Activated T-cell treated with anti-CD3 and anti-CD28 coated beads, Interleukin-2, amount 50 U/mL, for 24 hours (primary cell): ENCODE data around the gene ZNF563.
"Not testable (repeated sequence)": the region's sequence is repeated elsewhere in the genome, so short reads cannot be mapped to it uniquely, and the experiment has no call there.

Experiments used
- DNase-seq: peaks from one replicate; pipeline ENCODE4 v3.0.0-alpha.2; 2020
- H3K27ac Mint-ChIP-seq: 2 replicates; pipeline ENCODE4 v1.8.0; 2020; ENCODE audit warnings: mild to moderate bottlenecking, mixed read lengths
- H3K27me3 Mint-ChIP-seq: 2 replicates; pipeline ENCODE4 v1.8.0; 2020; ENCODE audit warnings: mixed read lengths
- H3K36me3 Mint-ChIP-seq: 2 replicates; pipeline ENCODE4 v1.8.0; 2020; ENCODE audit warnings: low read depth, mixed read lengths
- H3K4me1 Mint-ChIP-seq: 2 replicates; pipeline ENCODE4 v1.8.0; 2020; ENCODE audit warnings: low read depth, mixed read lengths
- H3K4me3 Mint-ChIP-seq: 2 replicates; pipeline ENCODE4 v1.8.0; 2020; ENCODE audit warnings: mild to moderate bottlenecking, moderate library complexity, mixed read lengths
- H3K9me3 Mint-ChIP-seq: 2 replicates; pipeline ENCODE4 v1.8.0; 2020; ENCODE audit warnings: mixed read lengths

Gene ZNF563

GRCh38 chr19:12333162-12334159 lies at the start of gene ZNF563:
TSS of gene ZNF563 (minus strand) at chr19:12333633. CDS start at chr19:12333482, 151 bp downstream.
- H3K4me1 Mint-ChIP-seq: peaks cover 43% of the 10 kb centered on the region
- H3K9me3 Mint-ChIP-seq: no peaks in the 10 kb centered on the region
- H3K36me3 Mint-ChIP-seq: peaks cover 12% of the 10 kb centered on the region
- no peaks in the 10 kb centered on the region for H3K27me3 Mint-ChIP-seq
- H3K4me3 Mint-ChIP-seq: peak within 1 kb of the TSS; percentile 93
- DNase-seq: peak; percentile 99
- peak within 1 kb of the TSS; percentile 95 for H3K27ac Mint-ChIP-seq

GRCh38 chr19:12380444-12380737 lies 47.0 kb upstream of the ZNF563 start:
- no peak overlapping the region for H3K4me3 Mint-ChIP-seq
- no peak overlapping the region for H3K27ac Mint-ChIP-seq

GRCh38 chr19:12379732-12380443 lies 46.5 kb upstream of the ZNF563 start:
- peaks cover 57% of the 10 kb centered on the region for H3K9me3 Mint-ChIP-seq
- H3K27me3 Mint-ChIP-seq: no peaks in the 10 kb centered on the region
- peaks cover 72% of the 10 kb centered on the region for H3K36me3 Mint-ChIP-seq
- no peak overlapping the region for H3K27ac Mint-ChIP-seq
- no peaks in the 10 kb centered on the region for H3K4me1 Mint-ChIP-seq
- no peak overlapping the region for H3K4me3 Mint-ChIP-seq
- DNase-seq: no peak

More at GRCh38 chr19:12380444-12380737, 47.0 kb upstream of the ZNF563 start:
- Mint-ChIP-seq H3K36me3 (peaks cover 77% of the 10 kb centered on the region), H3K4me1 (no peaks in the 10 kb centered on the region), H3K9me3 (peaks cover 59% of the 10 kb centered on the region), H3K27me3 (no peaks in the 10 kb centered on the region)
- DNase-seq: no peak

GRCh38 chr19:12374026-12374425 lies 40.6 kb upstream of the ZNF563 start:
- no peaks in the 10 kb centered on the region for H3K27me3 Mint-ChIP-seq
- peaks cover 34% of the 10 kb centered on the region for H3K9me3 Mint-ChIP-seq
- no peak overlapping the region for H3K27ac Mint-ChIP-seq
- H3K4me3 Mint-ChIP-seq: no peak overlapping the region
- DNase-seq: no peak
- peaks cover 21% of the 10 kb centered on the region for H3K36me3 Mint-ChIP-seq
- no peaks in the 10 kb centered on the region for H3K4me1 Mint-ChIP-seq

GRCh38 chr19:12365236-12366162 lies 32.1 kb upstream of the ZNF563 start, which contains the start of gene ZNF442:
TSS of gene ZNF442 (minus strand) at chr19:12365683. CDS start at chr19:12363631, 2,052 bp downstream.
- no peaks in the 10 kb centered on the region for H3K27me3 Mint-ChIP-seq

GRCh38 chr19:12364391-12365235 lies 31.2 kb upstream of the ZNF563 start:
- Mint-ChIP-seq H3K9me3 (peaks cover 5% of the 10 kb centered on the region), H3K27ac (peak overlapping the region; percentile 37), H3K27me3 (no peaks in the 10 kb centered on the region), H3K4me1 (peaks cover 20% of the 10 kb centered on the region), H3K36me3 (peaks cover 8% of the 10 kb centered on the region), H3K4me3 (peak overlapping the region; percentile 91)
- DNase-seq: peak; percentile 44

More at GRCh38 chr19:12365236-12366162, 32.1 kb upstream of the ZNF563 start, which contains the start of gene ZNF442:
- Mint-ChIP-seq H3K4me3 (peak within 1 kb of the TSS; percentile 91), H3K36me3 (peaks cover 8% of the 10 kb centered on the region), H3K27ac (peak within 1 kb of the TSS; percentile 73), H3K4me1 (peaks cover 20% of the 10 kb centered on the region), H3K9me3 (peaks cover 5% of the 10 kb centered on the region)
- DNase-seq: peak; percentile 86

- DNase-seq, H3K4me3 Mint-ChIP-seq, H3K27ac Mint-ChIP-seq, H3K27me3 Mint-ChIP-seq: not testable (repeated sequence)
- Mint-ChIP-seq H3K9me3 (peaks cover 20% of the 10 kb centered on the region), H3K4me1 (peaks cover 20% of the 10 kb centered on the region), H3K36me3 (peaks cover 15% of the 10 kb centered on the region)
Measured at GRCh38 chr19:12362236-12362635, 28.8 kb upstream of the ZNF563 start.

GRCh38 chr19:12353375-12353774 lies 19.9 kb upstream of the ZNF563 start:
- Mint-ChIP-seq H3K27me3 (no peaks in the 10 kb centered on the region), H3K27ac (no peak overlapping the region), H3K36me3 (peaks cover 69% of the 10 kb centered on the region), H3K9me3 (peaks cover 57% of the 10 kb centered on the region), H3K4me3 (no peak overlapping the region), H3K4me1 (no peaks in the 10 kb centered on the region)
- no peak for DNase-seq

GRCh38 chr19:12350890-12351197 lies 17.4 kb upstream of the ZNF563 start:
- Mint-ChIP-seq H3K4me1 (no peaks in the 10 kb centered on the region), H3K27me3 (no peaks in the 10 kb centered on the region), H3K4me3 (no peak overlapping the region), H3K9me3 (peaks cover 61% of the 10 kb centered on the region), H3K27ac (no peak overlapping the region), H3K36me3 (peaks cover 68% of the 10 kb centered on the region)
- no peak for DNase-seq

- H3K9me3 Mint-ChIP-seq: peaks cover 64% of the 10 kb centered on the region
Measured at GRCh38 chr19:12350185-12350889, 16.9 kb upstream of the ZNF563 start.

GRCh38 chr19:12346896-12347295 lies 13.5 kb upstream of the ZNF563 start:
- no peak for DNase-seq
- Mint-ChIP-seq H3K4me1 (no peaks in the 10 kb centered on the region), H3K9me3 (peaks cover 43% of the 10 kb centered on the region), H3K4me3 (no peak overlapping the region), H3K27ac (no peak overlapping the region), H3K36me3 (peaks cover 52% of the 10 kb centered on the region), H3K27me3 (no peaks in the 10 kb centered on the region)

More at GRCh38 chr19:12350185-12350889, 16.9 kb upstream of the ZNF563 start:
- Mint-ChIP-seq H3K36me3 (peaks cover 70% of the 10 kb centered on the region), H3K27ac (no peak overlapping the region), H3K27me3 (no peaks in the 10 kb centered on the region), H3K4me3 (no peak overlapping the region), H3K4me1 (no peaks in the 10 kb centered on the region)
- no peak for DNase-seq

- Mint-ChIP-seq H3K9me3 (peaks cover 36% of the 10 kb centered on the region), H3K36me3 (peaks cover 37% of the 10 kb centered on the region), H3K27ac (no peak overlapping the region), H3K27me3 (no peaks in the 10 kb centered on the region), H3K4me1 (no peaks in the 10 kb centered on the region), H3K4me3 (no peak overlapping the region)
- DNase-seq: no peak
Measured at GRCh38 chr19:12345197-12345596, 11.8 kb upstream of the ZNF563 start.
